Lung (tissue), 12 donors: Measurements from ENCODE around the gene EXPH5. TPM values are rescaled to one million over a fixed set of nuclear protein-coding genes. Genes with fewer than 3 reads are reported as not detected.

Experiments
- ATAC-seq: fragments of 200-7000 bp; cut with Tn5 transposase; one replicate; pipeline ENCODE4 v1.9.1; 2020; ENCODE audit warnings: moderate number of reproducible peaks; ENCODE audit not compliant: insufficient read depth, low FRiP score
- DNase-seq, 3 donors: peaks; one replicate each; pipeline ENCODE4 v3.0.0-alpha.2; 2013 to 2017
- H3K27ac ChIP-seq, 2 donors: one replicate each; pipeline ENCODE4 v1.5.1; 2013; ENCODE audit warnings: mild to moderate bottlenecking in 2 of 2, moderate library complexity in 2 of 2, control low read depth in 1 of 2, inconsistent platforms in 1 of 2, low read depth in 1 of 2, low read length in 1 of 2
- H3K27me3 ChIP-seq, 3 donors: one replicate each; pipeline ENCODE4 v1.5.1; 2013; ENCODE audit warnings: low read length in 2 of 3; ENCODE audit not compliant: control insufficient read depth in 3 of 3, insufficient read depth in 3 of 3
- H3K36me3 ChIP-seq, 4 donors: one replicate each; pipeline ENCODE4 v1.5.1; 2013; ENCODE audit warnings: low read length in 4 of 4, mild to moderate bottlenecking in 1 of 4, moderate library complexity in 1 of 4; ENCODE audit not compliant: control insufficient read depth in 4 of 4, insufficient read depth in 4 of 4
- H3K4me1 ChIP-seq, 5 donors: one replicate each; pipeline ENCODE4 v1.5.1; 2013; ENCODE audit warnings: low read length in 5 of 5, mild to moderate bottlenecking in 2 of 5, moderate library complexity in 1 of 5; ENCODE audit not compliant: control insufficient read depth in 5 of 5, insufficient read depth in 5 of 5
- H3K4me3 ChIP-seq: one replicate; pipeline ENCODE4 v1.5.1; 2013; ENCODE audit warnings: mild to moderate bottlenecking, control low read depth, moderate library complexity
- H3K9ac ChIP-seq, 2 donors: one replicate each; pipeline ENCODE4 v1.5.1; 2013; ENCODE audit warnings: low read length in 2 of 2, control low read depth in 1 of 2; ENCODE audit not compliant: insufficient read depth in 1 of 2
- H3K9me3 ChIP-seq, 4 donors: one replicate each; pipeline ENCODE4 v1.5.1; 2013; ENCODE audit warnings: low read length in 3 of 4, mild to moderate bottlenecking in 1 of 4, moderate library complexity in 1 of 4; ENCODE audit not compliant: control insufficient read depth in 4 of 4, insufficient read depth in 3 of 4
- CTCF ChIP-seq: IDR thresholded peaks from 2 replicates; pipeline ENCODE4 v1.5.1; 2012; ENCODE audit warnings: mild to moderate bottlenecking; ENCODE audit errors: control extremely low read depth, extremely low read depth
- WGBS, 2 donors: extraction: QIAGEN DNeasy Blood & Tissue Kit; methylation state at CpG; one replicate each; pipeline ENCODE4 v1.1.7; 2013; 5-methylcytosine and 5-hydroxymethylcytosine counted together
- polyA plus RNA-seq, 2 donors: library from polyadenylated mRNA; stranded (reverse); fragments of 200-250 nt; gene quantifications; one replicate each; pipeline ENCODE4 v1.2.1, GENCODE V29; 2013
- total RNA-seq, 2 donors: library from RNA; depleted of rRNA in 1 of 2; stranded (reverse); fragments of >200 nt in 1 of 2; gene quantifications; one replicate each; pipeline ENCODE4 v1.2.1, GENCODE V29; 2014 to 2021
- donor health status: control.
- donor health status: control.
- donor health status: Bipolar disorder and iron deficiency.
- donor health status: healthy.
- donor health status: DM: yes; HTN: yes; CAD: no.

EXPH5 gene
- total and polyA plus RNA-seq, 4 donors: 1.1 to 28.8 (median 15.2) TPM

DNA sequence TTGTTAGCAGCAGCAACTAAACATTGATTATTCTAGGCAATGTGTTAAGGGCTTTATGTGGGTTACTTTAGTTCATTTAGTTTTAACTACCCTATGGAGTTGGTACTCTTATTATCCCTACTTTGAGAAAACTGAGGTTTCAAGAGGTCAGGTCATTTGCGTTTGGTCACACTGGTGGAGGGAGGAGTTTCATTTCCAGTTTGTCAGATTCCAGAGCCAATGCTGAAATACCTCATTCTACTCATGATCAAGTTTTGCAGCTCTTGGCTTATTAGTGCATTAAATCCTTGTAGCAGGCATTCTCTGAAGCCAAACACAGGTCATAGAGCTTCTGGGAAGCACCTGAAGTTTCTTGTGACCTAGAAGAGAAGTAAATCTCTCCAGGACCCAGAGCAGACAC lies 71.2 kb downstream of the EXPH5 start:
- Histone ChIP-seq H3K27ac (no peak overlapping the region), H3K9me3 (no peaks in the 10 kb centered on the region), H3K4me3 (no peak overlapping the region), H3K4me1 (no peaks in the 10 kb centered on the region), H3K27me3 (no peaks in the 10 kb centered on the region), H3K36me3 (no peaks in the 10 kb centered on the region), H3K9ac (no peak overlapping the region)
- TF ChIP-seq CTCF: no peak
- WGBS, 2 donors: 71 to 82% methylated on average over 1 of the region's 1 CpG
- ATAC-seq: no peak
- DNase-seq: no peak

DNA sequence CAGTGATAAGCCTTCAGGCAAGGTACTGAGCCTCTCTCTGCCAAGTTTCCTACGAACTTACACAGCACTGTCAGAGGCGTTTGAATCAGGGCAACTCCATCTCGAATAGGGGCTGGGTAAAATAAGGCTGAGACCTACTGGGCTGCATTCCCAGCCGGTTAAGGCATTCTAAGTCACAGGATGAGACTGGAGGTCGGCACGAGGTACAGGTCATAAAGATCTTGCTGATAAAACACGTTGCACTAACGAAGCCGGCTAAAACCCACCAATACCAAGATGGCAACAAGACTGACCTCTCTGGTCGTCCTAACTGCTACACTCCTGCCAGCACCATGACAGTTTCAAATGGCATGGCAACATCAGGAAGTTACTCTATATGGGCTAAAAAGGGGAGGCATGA lies 75.0 kb downstream of the EXPH5 start:
- TF ChIP-seq CTCF: no peak
- no peak overlapping the region for H3K9ac ChIP-seq
- 85 to 88% methylated on average over 10 of the region's 10 CpGs for WGBS, 2 donors
- no peak for DNase-seq
- no peaks in the 10 kb centered on the region for H3K9me3 ChIP-seq
- H3K4me1 ChIP-seq: no peaks in the 10 kb centered on the region
- peaks cover 0 to 5% (median 0%) of the 10 kb centered on the region in 4 donors for H3K36me3 ChIP-seq
- no peak for ATAC-seq
- H3K27me3 ChIP-seq: no peaks in the 10 kb centered on the region
- H3K27ac ChIP-seq: no peak overlapping the region
- H3K4me3 ChIP-seq: no peak overlapping the region

- no peak for TF ChIP-seq CTCF
- H3K9ac ChIP-seq: no peak overlapping the region
- H3K27ac ChIP-seq: no peak overlapping the region
- H3K4me1 ChIP-seq: no peaks in the 10 kb centered on the region
- peaks cover 0 to 8% (median 0%) of the 10 kb centered on the region in 4 donors for H3K36me3 ChIP-seq
- no peaks in the 10 kb centered on the region for H3K27me3 ChIP-seq
- ATAC-seq (no peak), DNase-seq (no peak)
- no peak overlapping the region for H3K4me3 ChIP-seq
- no peaks in the 10 kb centered on the region for H3K9me3 ChIP-seq
- 96 to 97% methylated on average over 4 of the region's 4 CpGs for WGBS, 2 donors
Measured at GRCh38 chr11:108516125-108516524, 77.4 kb downstream of the EXPH5 start.

DNA sequence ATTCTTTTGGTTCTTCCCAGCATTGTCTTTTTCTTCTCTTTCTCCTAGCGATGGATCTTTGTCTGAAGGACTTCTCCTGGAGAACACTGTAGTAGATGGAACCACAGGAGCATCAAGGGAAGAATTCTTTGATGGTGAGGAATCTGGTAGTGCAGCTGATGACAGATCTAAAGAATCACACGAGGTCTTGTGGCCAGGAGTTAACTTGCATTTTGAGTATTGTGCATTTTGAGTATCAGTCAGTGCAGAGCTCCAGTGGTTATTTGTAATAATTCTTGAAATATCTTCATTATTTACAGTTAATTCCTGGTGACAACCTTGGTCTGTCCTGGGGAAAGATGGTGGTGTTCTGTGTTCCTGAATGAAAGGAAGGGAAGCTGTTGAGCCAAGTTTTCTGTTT lies 80.9 kb downstream of the EXPH5 start:
- no peak overlapping the region for H3K27ac ChIP-seq
- 92 to 93% methylated on average over 2 of the region's 2 CpGs for WGBS, 2 donors
- ATAC-seq (no peak), DNase-seq (no peak)
- no peak for TF ChIP-seq CTCF
- no peaks in the 10 kb centered on the region for H3K27me3 ChIP-seq
- H3K36me3 ChIP-seq: peaks cover 0 to 8% (median 0%) of the 10 kb centered on the region in 4 donors
- no peak overlapping the region for H3K4me3 ChIP-seq
- no peak overlapping the region for H3K9ac ChIP-seq
- H3K9me3 ChIP-seq: no peaks in the 10 kb centered on the region
- no peaks in the 10 kb centered on the region for H3K4me1 ChIP-seq
